MCF 10A (cell line): ENCODE measurements around the gene DDI1. TPM values are rescaled to one million over a fixed set of nuclear protein-coding genes. Genes with fewer than 3 reads are reported as not detected.

Experiments used
- BruUV-seq: library from RNA; stranded (reverse); fragments of 400-500 nt; replicated peaks from 2 replicates; lab custom pipeline; 2021; lab: Mats Ljungman, UMichigan
- CTCF ChIA-PET: fragments of 300-600 bp; sonication (Branson Sonifier 250); formaldehyde crosslinking; extraction: SDS; loops from one replicate; lab custom pipeline; 2021; ENCODE audit warnings: antibody characterized with exemption, inconsistent platforms; lab: Yijun Ruan, JAX
- POLR2A ChIA-PET: fragments of 300-600, 350-650 bp; sonication (Branson Sonifier 250); formaldehyde crosslinking; extraction: SDS; loops from one replicate; lab custom pipeline; 2020; ENCODE audit warnings: antibody characterized with exemption, inconsistent platforms; lab: Yijun Ruan, JAX
- DNase-seq: peaks from one replicate; pipeline ENCODE4 v3.0.0-alpha.2; 2018; ENCODE audit not compliant: unreplicated experiment
- H3K27ac Mint-ChIP-seq: one replicate; pipeline ENCODE4 v1.8.0; 2022; ENCODE audit warnings: mild to moderate bottlenecking, low read depth, mixed read lengths; ENCODE audit not compliant: unreplicated experiment
- H3K27me3 Mint-ChIP-seq: one replicate; pipeline ENCODE4 v1.8.0; 2022; ENCODE audit warnings: mixed read lengths; ENCODE audit not compliant: insufficient read depth, unreplicated experiment
- H3K36me3 Mint-ChIP-seq: one replicate; pipeline ENCODE4 v1.8.0; 2022; ENCODE audit warnings: mild to moderate bottlenecking, moderate library complexity, mixed read lengths; ENCODE audit not compliant: insufficient read depth, unreplicated experiment
- H3K4me1 Mint-ChIP-seq: one replicate; pipeline ENCODE4 v1.8.0; 2022; ENCODE audit warnings: mixed read lengths; ENCODE audit not compliant: insufficient read depth, unreplicated experiment
- H3K4me3 Mint-ChIP-seq: one replicate; pipeline ENCODE4 v1.8.0; 2022; ENCODE audit warnings: mild to moderate bottlenecking, moderate library complexity, mixed read lengths; ENCODE audit not compliant: unreplicated experiment
- H3K9me3 Mint-ChIP-seq: one replicate; pipeline ENCODE4 v1.8.0; 2022; ENCODE audit warnings: mixed read lengths; ENCODE audit not compliant: unreplicated experiment
- intact Hi-C: fragments of 100-400 bp; cut with micrococcal nuclease; formaldehyde crosslinking; loops from 2 replicates; pipeline ENCODE4 v1.14.1; 2022
- total RNA-seq: library from RNA; stranded (reverse); gene quantifications from 2 replicates; pipeline ENCODE4 v1.2.3, GENCODE V29; 2022
- TF ChIP-seq, protein P1 (sequence below): fragments of 200-600 bp; IDR thresholded peaks from one replicate; pipeline ENCODE4 v1.8.0; 2022; ENCODE audit warnings: antibody characterized with exemption, mild to moderate bottlenecking; ENCODE audit not compliant: unreplicated experiment

The DDI1 gene
- total RNA-seq, 1 experiment from 2014 or later, result not detected

DNA sequence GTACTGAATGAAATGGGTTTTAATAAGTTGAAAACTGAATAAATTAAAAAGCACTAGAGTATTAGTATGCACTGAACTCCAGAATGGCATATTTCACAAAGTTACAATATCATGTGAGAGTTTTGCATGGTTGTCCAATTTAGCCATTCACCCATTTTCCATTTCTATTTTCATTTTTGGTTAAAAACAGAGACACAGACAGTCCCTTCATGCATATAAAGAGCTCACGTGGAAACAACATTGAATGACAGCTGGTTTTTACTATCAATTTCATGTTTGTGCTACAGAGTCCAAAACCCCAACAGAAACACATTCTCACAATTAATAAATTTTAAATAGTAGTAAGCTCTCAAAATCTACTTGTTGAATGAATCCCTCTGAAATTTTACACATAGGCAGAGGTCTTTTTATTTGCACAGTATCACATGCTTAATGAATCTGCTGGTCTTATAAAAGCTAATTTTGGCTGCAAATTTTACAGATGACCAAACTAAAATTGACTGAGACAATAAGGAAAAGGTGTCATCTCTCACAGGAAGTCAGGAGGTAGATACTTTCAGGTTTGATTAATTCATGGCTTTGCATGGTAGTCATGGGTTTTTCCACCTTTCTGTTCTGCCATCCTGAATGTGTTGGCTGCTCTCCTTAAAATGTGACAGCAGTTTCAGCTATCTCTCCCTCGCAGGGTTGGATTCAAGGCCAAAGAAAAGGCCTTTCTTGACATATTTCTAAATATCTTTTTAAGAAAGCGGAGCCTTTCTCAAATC is 20.6 kb upstream of the DDI1 start:
- no TSS peak for BruUV-seq
- POLR2A ChIA-PET, result no interaction called here
- H3K4me1 Mint-ChIP-seq, result no peaks in the 10 kb centered on the region

DNA sequence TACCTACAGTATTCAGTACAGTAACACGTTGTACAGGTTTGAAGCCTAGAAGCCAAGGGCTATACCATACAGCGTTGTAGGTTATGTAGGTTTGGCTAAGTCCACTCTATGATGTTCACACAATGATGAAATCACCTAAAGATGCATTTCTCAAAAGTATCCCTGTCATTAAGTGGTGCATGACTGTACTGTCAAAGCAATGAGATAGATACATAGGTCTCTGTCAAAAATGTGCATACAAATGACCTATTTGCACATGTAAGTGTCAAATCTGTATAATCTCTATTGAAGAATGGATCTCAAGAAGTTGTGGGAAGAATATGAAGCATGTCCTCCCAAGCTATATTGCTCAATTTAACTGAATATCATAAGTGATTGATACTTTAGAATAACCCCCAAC is 11.9 kb upstream of the DDI1 start:
- H3K4me1 Mint-ChIP-seq, result no peaks in the 10 kb centered on the region
- no peak overlapping the region for H3K27ac Mint-ChIP-seq
- no peaks in the 10 kb centered on the region for H3K9me3 Mint-ChIP-seq
- TF ChIP-seq, protein P1, sequence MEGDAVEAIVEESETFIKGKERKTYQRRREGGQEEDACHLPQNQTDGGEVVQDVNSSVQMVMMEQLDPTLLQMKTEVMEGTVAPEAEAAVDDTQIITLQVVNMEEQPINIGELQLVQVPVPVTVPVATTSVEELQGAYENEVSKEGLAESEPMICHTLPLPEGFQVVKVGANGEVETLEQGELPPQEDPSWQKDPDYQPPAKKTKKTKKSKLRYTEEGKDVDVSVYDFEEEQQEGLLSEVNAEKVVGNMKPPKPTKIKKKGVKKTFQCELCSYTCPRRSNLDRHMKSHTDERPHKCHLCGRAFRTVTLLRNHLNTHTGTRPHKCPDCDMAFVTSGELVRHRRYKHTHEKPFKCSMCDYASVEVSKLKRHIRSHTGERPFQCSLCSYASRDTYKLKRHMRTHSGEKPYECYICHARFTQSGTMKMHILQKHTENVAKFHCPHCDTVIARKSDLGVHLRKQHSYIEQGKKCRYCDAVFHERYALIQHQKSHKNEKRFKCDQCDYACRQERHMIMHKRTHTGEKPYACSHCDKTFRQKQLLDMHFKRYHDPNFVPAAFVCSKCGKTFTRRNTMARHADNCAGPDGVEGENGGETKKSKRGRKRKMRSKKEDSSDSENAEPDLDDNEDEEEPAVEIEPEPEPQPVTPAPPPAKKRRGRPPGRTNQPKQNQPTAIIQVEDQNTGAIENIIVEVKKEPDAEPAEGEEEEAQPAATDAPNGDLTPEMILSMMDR, result no peak
- no peaks in the 10 kb centered on the region for H3K27me3 Mint-ChIP-seq
- ChIA-PET CTCF (no interaction called here), POLR2A (interaction anchor here (0.7 kb wide), 1 partner anchor 9 kb away, joined by 3 read pairs; no protein-coding TSS in a partner anchor)
- no peak for DNase-seq
- no peaks in the 10 kb centered on the region for H3K36me3 Mint-ChIP-seq
- intact Hi-C loops, result no loop called here
- H3K4me3 Mint-ChIP-seq, result no peak overlapping the region
- BruUV-seq, result no TSS peak

More for the DNA sequence above, 20.6 kb upstream of the DDI1 start:
- no peak for DNase-seq
- peaks cover 4% of the 10 kb centered on the region for H3K36me3 Mint-ChIP-seq
- H3K4me3 Mint-ChIP-seq, result no peak overlapping the region
- no peak overlapping the region for H3K27ac Mint-ChIP-seq
- H3K27me3 Mint-ChIP-seq, result no peaks in the 10 kb centered on the region
- TF ChIP-seq, protein P1, result no peak
- CTCF ChIA-PET, result interaction anchor here (0.7 kb wide), 1 partner anchor 44 kb away, joined by 3 read pairs; no protein-coding TSS in a partner anchor
- H3K9me3 Mint-ChIP-seq, result no peaks in the 10 kb centered on the region
- intact Hi-C loops, result no loop called here

DNA sequence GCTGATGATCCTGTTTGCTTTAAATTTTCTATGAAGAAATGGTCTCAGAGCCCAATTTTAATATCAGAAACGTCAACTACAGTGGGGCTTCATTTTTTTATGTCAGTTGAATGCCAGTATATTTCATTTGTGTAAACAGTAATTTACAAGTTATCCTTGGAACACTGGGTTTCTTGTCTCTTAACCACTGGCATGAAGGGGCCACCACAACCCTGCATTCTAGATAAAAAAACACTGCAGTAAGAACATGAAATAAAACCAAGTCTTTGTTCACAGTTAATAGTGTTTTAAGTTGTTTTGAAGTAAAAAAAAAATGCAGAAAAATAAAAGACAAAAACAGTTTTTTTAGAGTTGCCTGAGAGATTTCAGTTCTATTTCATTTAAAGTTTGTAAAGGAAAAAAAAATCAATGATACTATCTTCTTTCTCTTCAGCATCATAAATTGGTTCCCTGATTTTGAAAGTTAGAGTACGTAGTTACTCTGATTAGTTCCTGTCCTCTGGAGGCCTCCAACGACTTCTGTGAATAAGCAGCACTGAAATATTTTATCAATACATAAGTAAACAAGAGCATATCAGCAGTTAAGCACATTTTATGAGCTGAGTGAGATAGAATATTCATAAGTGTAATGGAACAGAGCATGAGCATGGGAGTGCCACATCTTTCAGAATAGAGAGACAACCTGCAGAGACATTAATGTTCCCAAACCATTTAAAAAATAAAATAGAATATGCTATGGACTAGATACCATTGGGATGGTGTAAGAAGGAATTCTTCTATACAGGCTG is 7.8 kb upstream of the DDI1 start:
- no peaks in the 10 kb centered on the region for H3K27me3 Mint-ChIP-seq
- H3K4me1 Mint-ChIP-seq, result peaks cover 10% of the 10 kb centered on the region
- intact Hi-C loops, result no loop called here
- TF ChIP-seq, protein P1, result no peak
- no peak overlapping the region for H3K4me3 Mint-ChIP-seq
- BruUV-seq, result no TSS peak
- H3K9me3 Mint-ChIP-seq, result no peaks in the 10 kb centered on the region
- POLR2A ChIA-PET, result interaction anchor here (0.7 to 1.2 kb wide), 2 partner anchors 18 to 46 kb away, joined by 4 read pairs; no protein-coding TSS in a partner anchor
- DNase-seq, result no peak
- H3K27ac Mint-ChIP-seq, result no peak overlapping the region
- H3K36me3 Mint-ChIP-seq, result no peaks in the 10 kb centered on the region
- CTCF ChIA-PET, result no interaction called here

- Mint-ChIP-seq H3K4me3 (peak overlapping the region; percentile 38), H3K4me1 (peaks cover 16% of the 10 kb centered on the region), H3K36me3 (no peaks in the 10 kb centered on the region), H3K27ac (peak overlapping the region; percentile 82), H3K27me3 (no peaks in the 10 kb centered on the region), H3K9me3 (no peaks in the 10 kb centered on the region)
- no TSS peak for BruUV-seq
- intact Hi-C loops, result loop anchor here (2.0 kb wide), 1 partner anchor 28 kb away; no protein-coding TSS in a partner anchor
- CTCF ChIA-PET, result no interaction called here
- TF ChIP-seq, protein P1, result no peak
- POLR2A ChIA-PET, result interaction anchor here (0.6 to 2.2 kb wide), 11 partner anchors 9 to 93 kb away, joined by 3 to 9 read pairs (median 4); no protein-coding TSS in a partner anchor
- peak; percentile 90 for DNase-seq
These were observed 3.3 kb upstream of the DDI1 start for GRCh38 chr11:104033134-104033533.
